Measurements from ENCODE around the gene MED12L. TPM values are rescaled to one million over a fixed set of nuclear protein-coding genes. Genes with fewer than 3 reads are reported as not detected.

Gene MED12L
- total RNA-seq, 1 experiment from 2014 or later = 3.0 TPM

- Histone ChIP-seq H3K36me3 (ENCODE audit: low read depth) (no peaks in the 10 kb centered on the region), H3F3A (ENCODE audit: insufficient read depth, low read depth) (no peaks in the 10 kb centered on the region), H3K4me1 (replicated peaks; ENCODE audit: insufficient read depth) (no peaks in the 10 kb centered on the region), H2AFZ (no peak overlapping the region), H3K27ac (no peak overlapping the region), H3K9me2 (ENCODE audit: insufficient read depth) (no peaks in the 10 kb centered on the region), H3K27me3 (ENCODE audit: insufficient read depth, low read depth) (no peaks in the 10 kb centered on the region), H3K4me3 (no peak overlapping the region), H3K9me3 (ENCODE audit: insufficient read depth, low read depth) (no peaks in the 10 kb centered on the region), H4K20me1 (ENCODE audit: insufficient read depth) (no peaks in the 10 kb centered on the region), H3K4me2 (no peak overlapping the region), H3K79me2 (ENCODE audit: low read depth) (no peaks in the 10 kb centered on the region)
- intact Hi-C loops (cut with micrococcal nuclease; ENCODE audit: unreplicated experiment) = no loop called here
- CTCF ChIA-PET = interaction anchor here (0.7 kb wide), 1 partner anchor 1255 kb away, joined by 3 read pairs; no protein-coding TSS in a partner anchor
- DNase-seq = no peak
- POLR2A ChIA-PET (ENCODE audit: unreplicated experiment) = no interaction called here
- no peak for TF ChIP-seq EZH2 (IDR thresholded peaks at IDR 0.05; ENCODE audit: low read depth)
- TF ChIP-seq CTCF (conservative IDR thresholded peaks at IDR 0.05) = no peak
- BruUV-seq (replicated peaks) = no TSS peak
Observed at GRCh38 chr3:151248772-151249337, 163.4 kb downstream of the MED12L start.

DNA sequence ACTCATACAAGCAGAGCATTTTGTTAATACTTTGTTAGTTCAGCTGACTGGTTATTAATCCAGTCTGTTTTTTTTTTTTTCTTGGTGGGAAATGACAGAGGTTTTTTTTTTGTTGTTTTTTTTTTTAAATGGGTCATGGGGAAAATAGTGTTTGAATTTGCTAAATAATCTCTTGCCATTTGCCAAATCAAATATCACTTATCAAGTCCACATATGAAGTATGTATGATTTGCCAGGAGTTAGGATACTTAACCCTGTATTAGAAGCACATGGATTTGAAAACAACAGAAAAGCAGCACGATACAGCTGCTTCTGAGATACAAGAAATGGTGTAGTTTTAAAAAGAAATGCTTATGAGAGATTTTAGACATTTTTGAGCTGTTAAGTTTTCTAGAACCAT, 171.3 kb downstream of the MED12L start:
- Histone ChIP-seq H2AFZ (no peak overlapping the region), H3K79me2 (ENCODE audit: low read depth) (no peaks in the 10 kb centered on the region), H3K27me3 (ENCODE audit: insufficient read depth, low read depth) (no peaks in the 10 kb centered on the region), H3K4me3 (no peak overlapping the region), H3K4me1 (replicated peaks; ENCODE audit: insufficient read depth) (no peaks in the 10 kb centered on the region), H3K4me2 (no peak overlapping the region), H3F3A (ENCODE audit: insufficient read depth, low read depth) (no peaks in the 10 kb centered on the region), H3K27ac (no peak overlapping the region), H3K36me3 (ENCODE audit: low read depth) (no peaks in the 10 kb centered on the region), H3K9me2 (ENCODE audit: insufficient read depth) (no peaks in the 10 kb centered on the region), H3K9me3 (ENCODE audit: insufficient read depth, low read depth) (no peaks in the 10 kb centered on the region), H4K20me1 (ENCODE audit: insufficient read depth) (no peaks in the 10 kb centered on the region)
- ChIA-PET POLR2A (ENCODE audit: unreplicated experiment) (no interaction called here), CTCF (no interaction called here)
- no peak for DNase-seq
- no TSS peak for BruUV-seq (replicated peaks)
- TF ChIP-seq CTCF (conservative IDR thresholded peaks at IDR 0.05) = no peak
- TF ChIP-seq EZH2 (IDR thresholded peaks at IDR 0.05; ENCODE audit: low read depth) = no peak
- intact Hi-C loops (cut with micrococcal nuclease; ENCODE audit: unreplicated experiment) = no loop called here

- H3K4me3 ChIP-seq = no peak overlapping the region
- H3K79me2 ChIP-seq (ENCODE audit: low read depth) = no peaks in the 10 kb centered on the region
- H3K36me3 ChIP-seq (ENCODE audit: low read depth) = no peaks in the 10 kb centered on the region
- H3K9me3 ChIP-seq (ENCODE audit: insufficient read depth, low read depth) = no peaks in the 10 kb centered on the region
- no peak for DNase-seq
- BruUV-seq (replicated peaks) = no TSS peak
- H4K20me1 ChIP-seq (ENCODE audit: insufficient read depth) = no peaks in the 10 kb centered on the region
- H3K27me3 ChIP-seq (ENCODE audit: insufficient read depth, low read depth) = no peaks in the 10 kb centered on the region
- H3K27ac ChIP-seq = no peak overlapping the region
- H3K4me1 ChIP-seq (replicated peaks; ENCODE audit: insufficient read depth) = no peaks in the 10 kb centered on the region
- no peak overlapping the region for H2AFZ ChIP-seq
- TF ChIP-seq EZH2 (IDR thresholded peaks at IDR 0.05; ENCODE audit: low read depth) = no peak
- TF ChIP-seq CTCF (conservative IDR thresholded peaks at IDR 0.05) = no peak
- H3K4me2 ChIP-seq = no peak overlapping the region
- ChIA-PET POLR2A (ENCODE audit: unreplicated experiment) (no interaction called here), CTCF (no interaction called here)
- H3K9me2 ChIP-seq (ENCODE audit: insufficient read depth) = no peaks in the 10 kb centered on the region
- intact Hi-C loops (cut with micrococcal nuclease; ENCODE audit: unreplicated experiment) = no loop called here
- no peaks in the 10 kb centered on the region for H3F3A ChIP-seq (ENCODE audit: insufficient read depth, low read depth)
Observed at GRCh38 chr3:151259664-151260063, 174.2 kb downstream of the MED12L start.
